HG03565 (cell line): ENCODE results near the gene RUVBL1.

Experiments used
- ATAC-seq: cut with Tn5 transposase; IDR thresholded peaks from one replicate; pipeline ENCODE4 v1.9.1; 2021; ENCODE audit warnings: mild to moderate bottlenecking, moderate library complexity; ENCODE audit not compliant: unreplicated experiment

The RUVBL1 gene

DNA sequence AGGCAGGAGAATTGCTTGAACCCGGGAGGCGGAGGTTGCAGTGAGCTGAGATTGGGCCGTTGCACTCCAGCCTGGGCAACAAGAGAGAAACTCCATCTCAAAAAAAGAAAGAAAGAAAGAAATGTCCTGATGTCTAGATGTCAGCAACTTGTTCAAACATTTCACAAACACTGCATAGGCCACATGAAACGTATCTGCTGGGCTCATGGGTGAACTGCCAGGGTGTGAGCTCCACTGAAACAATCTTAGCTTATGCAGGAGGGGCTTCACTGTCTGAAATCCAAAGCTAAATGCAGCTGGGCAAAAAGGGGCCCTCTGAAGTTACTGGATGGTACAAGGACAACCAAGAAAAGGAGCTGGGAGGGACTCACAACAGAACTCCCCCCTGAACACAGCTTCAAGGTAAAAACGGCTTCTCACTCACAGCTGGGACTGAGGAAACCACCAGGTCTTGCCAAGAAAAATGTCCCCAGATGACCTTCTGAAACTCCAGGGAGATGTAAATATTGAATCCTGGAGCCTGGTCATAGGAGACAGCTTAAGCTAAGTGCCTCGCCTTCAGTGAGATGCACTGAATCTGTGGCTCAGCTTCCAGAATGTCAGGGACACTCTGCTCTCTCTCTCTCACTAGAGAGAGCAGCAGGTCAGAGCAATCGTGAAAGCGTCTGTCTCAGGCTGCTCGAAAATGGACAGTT is 39.5 kb downstream of the RUVBL1 start:
- no peak for ATAC-seq

GRCh38 chr3:128083396-128083795 is 40.2 kb downstream of the RUVBL1 start:
- ATAC-seq: no peak

DNA sequence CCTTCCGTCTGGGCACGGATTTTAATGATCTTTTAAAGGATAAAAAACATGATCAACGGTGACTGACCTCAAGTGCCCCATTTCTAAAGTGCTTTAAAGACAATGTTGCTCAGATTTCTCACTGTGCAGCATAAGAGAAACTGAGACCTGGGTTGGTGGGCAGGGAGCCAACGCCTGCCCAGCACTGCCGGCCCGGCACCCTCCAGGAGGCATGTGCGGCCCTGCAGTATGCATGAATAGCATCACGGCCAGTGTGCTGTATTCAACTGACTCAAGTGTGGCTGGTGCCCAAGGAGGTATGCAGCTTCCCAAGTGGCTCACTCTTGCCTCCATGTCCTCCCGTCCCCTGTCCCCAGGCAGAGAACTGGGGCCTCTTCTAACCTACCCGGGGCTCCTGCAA is 41.1 kb downstream of the RUVBL1 start:
- no peak for ATAC-seq

DNA sequence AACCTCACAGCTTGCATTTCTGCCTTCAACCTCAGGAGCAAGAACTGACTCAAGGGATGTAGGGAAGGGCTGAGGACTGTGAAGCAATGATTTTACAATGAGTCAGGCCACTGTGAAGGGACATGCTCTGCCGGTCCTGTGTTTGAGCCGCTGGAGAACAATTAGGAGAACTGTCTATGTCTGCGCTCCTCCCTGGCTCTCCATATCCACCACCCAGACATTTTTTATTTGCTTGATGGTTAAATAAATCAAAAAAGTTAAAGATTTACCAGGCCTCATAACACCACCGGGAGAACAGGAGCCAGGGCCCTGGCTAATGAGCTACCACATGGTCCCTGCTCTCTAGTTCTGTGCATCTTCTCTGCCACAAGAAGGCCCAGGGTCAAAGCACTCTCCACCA is 41.8 kb downstream of the RUVBL1 start:
- ATAC-seq: no peak

GRCh38 chr3:128081226-128081625 is 42.4 kb downstream of the RUVBL1 start:
- ATAC-seq: no peak

DNA sequence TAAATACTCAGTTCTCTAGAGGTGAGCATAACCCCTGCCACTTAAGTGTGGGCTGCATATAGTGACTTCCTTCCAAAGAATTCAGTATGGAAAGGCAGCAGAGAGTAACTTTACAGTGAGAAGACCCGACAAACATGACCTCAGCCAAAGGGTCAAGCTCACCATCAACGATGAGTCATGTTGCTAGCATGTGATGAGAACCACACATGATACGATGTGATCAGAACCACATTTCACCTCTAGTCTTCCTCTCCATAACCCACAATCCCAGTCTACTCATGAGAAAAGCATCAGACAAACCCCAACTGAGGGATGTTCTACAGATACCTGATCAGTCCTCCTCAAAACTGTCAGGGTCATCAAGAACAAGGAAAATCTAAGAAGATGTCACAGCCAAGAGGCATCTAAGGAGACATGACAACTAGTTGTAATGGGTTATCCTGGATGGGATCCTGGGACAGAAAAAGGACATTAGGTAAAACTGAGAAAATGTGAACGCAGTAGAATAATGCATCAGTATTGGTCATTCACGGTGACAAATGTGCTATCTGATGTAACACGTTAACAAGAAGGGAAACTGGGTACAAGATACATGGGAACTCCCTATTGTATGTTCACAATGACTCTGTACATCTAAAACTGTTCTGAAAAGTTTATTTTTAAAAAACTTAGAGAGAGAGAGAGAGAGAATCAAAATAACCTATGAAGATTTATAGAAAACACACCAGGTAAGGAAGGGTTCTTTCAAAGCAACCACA is 43.1 kb downstream of the RUVBL1 start:
- no peak for ATAC-seq

GRCh38 chr3:128079823-128080222 is 43.8 kb downstream of the RUVBL1 start:
- ATAC-seq: no peak

DNA sequence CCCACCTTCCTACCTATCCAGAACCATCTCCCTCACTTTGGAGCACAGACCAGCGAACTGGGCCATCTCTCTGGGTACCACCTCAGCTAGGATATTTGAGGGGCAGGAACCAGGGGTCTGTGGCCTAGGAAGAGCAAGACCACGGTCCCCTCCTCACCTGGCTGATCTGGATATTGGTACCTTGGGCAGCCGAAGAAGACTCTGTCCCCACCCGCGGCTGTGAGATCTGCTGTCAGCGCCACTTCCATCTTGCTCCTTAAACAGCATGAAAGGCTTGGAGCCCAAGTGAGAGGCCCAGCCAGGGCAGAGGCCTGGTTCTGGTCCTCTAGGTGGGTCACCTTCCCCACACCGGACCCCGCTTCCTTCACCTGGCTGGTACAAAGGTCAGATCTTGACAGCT is 44.7 kb downstream of the RUVBL1 start:
- ATAC-seq: no peak

DNA sequence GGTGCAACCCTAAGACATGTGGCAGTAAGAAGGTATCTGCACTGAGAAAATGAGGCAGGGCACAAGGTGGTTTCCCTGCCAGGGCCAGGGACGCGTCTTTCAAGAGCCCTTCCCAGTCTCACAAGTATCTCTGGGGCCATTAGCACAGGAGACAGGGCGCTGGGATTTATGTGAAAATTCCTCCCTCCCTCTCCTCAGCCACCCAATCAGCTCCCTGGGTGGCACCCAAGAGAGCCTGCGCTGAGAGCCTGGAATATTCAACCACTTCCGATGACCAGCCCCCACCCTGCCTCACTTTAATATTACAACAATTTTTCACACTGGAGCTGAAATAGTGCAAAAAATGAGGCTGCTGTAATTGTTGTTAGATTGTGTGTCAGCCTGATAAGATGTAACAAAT is 45.3 kb downstream of the RUVBL1 start:
- no peak for ATAC-seq

DNA sequence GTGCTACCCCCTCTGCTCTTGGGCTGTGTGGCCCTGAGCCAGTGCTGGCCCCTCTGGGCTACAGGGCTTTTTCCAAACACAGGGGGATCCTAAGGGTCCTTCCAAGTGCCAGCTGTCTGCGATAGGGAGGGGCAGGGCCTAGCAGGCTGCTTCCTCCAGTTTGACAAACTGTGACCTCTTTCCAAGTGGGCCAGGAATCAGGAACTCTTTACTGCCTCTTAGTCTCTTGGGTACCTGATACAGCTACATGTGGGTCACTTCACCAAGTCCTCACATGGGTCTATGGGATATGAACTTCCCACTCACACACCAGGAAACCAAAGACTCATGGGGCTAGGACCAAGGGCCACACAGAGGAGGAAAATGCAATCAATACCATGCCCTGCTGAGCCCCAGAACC is 45.9 kb downstream of the RUVBL1 start:
- no peak for ATAC-seq

DNA sequence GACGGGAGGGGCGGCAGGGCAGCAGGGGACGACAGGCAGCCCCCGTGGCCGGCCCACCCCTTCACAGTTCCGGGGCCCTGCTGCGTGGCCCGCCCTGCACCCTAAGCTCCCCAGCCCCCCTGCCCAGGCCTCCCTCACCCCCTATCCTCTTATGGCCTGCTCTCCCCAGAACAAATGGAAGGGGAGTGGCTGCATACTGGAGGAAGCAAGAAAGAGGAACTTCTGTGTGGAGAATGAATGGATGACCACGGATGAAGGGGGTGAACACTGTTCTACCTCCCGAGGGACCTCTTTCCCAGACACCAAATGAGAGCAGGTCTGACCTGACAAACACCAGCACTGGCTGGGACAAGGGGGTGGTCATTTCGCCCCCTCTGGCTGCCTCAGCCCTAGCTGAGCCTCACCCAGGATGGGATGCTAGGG is 46.4 kb downstream of the RUVBL1 start:
- ATAC-seq: no peak

DNA sequence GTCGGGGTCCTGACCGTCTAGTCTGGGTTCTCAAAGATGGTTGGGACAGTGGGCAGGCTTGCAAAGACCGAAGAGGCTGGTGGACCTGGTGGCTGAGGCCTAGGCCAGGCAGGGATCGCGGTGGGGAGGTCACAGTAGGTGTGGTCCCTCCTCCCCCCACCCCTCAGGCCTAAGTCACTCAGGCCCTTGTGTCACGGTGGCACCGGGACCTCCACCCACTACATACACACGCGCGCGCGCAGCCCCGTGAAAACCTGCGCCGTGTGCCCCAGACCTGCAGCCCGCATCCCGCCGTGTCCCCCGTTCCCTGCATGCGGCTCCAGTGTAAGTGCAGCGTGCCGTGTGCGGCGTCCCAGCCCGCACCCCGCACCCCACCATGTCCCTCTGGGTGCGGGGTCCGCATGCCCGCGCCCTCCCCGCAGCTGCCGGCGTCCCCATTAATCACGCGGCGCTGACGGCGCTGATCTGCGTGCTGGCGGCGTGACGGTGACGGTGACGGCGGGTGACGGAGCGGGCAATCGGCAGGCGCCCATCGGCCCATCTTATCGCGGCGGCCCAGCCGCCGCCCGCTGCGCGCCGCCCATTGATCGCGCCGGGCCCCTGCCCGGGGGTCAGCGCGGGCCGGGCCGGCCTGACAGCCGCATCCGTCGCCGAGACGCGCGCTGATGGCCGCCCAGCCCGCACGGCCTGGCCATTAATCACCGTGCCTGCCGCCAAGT is 47.0 kb downstream of the RUVBL1 start:
- no peak for ATAC-seq

GRCh38 chr3:128075522-128076482 is 47.8 kb downstream of the RUVBL1 start:
- no peak for ATAC-seq

DNA sequence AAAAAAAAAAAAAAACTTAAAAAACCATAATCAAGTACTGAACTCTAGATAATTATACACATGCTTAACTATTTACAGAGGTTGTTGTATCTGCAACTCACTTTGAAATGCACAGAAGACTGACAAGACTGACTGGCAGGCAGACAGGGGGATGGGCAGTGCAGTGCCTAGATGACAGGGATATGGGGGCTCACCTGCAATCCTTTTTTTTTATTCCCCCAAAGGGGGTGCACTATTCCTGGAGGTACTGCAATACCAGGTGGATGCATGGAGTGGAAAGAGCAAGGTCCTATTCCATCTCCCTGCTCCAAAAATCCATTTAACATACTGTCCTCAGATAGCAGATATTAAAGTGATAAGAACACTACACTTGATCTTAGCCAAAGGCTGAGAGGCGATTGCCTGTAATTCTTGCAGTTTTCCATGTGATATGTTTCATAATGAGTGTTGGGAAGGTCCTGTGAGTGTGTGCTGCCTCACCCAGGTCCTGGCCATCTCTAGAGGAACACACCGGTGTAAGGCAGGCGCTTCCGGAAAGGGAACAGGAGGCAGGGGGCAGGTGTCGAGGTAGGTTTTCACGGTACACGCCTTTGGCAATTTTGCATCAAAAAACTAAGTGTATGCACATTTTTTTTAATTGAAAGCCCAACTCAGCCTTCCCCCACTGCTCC is 48.6 kb downstream of the RUVBL1 start:
- no peak for ATAC-seq

- ATAC-seq: no peak
These were observed 49.8 kb downstream of the RUVBL1 start for GRCh38 chr3:128073807-128074206.

DNA sequence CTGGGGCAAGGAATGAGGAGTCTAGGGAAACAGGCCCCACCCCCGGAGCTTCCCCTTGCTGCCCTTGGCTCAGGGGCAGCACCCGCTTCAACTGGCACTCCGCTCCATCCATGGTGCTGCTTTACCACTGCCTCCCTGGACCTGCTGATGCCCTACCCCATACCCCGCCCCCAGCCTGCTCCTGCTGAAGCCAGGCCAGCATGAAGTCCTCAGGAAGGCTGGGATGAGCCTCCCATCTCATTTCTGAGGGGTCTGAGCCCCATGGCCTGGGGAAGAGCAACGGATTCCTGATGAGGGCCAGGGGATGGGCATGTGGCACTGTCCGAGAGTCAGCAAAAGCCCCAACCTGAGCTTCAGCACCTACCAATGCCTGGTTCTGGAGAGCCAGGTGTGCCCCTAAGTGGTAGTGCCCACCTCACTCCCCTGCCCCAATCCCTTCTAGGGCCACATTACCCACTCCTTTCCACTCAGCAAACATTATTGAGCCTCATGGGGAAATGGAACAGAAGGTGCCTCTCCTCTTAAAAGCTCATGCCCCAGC is 50.4 kb downstream of the RUVBL1 start:
- ATAC-seq: no peak

DNA sequence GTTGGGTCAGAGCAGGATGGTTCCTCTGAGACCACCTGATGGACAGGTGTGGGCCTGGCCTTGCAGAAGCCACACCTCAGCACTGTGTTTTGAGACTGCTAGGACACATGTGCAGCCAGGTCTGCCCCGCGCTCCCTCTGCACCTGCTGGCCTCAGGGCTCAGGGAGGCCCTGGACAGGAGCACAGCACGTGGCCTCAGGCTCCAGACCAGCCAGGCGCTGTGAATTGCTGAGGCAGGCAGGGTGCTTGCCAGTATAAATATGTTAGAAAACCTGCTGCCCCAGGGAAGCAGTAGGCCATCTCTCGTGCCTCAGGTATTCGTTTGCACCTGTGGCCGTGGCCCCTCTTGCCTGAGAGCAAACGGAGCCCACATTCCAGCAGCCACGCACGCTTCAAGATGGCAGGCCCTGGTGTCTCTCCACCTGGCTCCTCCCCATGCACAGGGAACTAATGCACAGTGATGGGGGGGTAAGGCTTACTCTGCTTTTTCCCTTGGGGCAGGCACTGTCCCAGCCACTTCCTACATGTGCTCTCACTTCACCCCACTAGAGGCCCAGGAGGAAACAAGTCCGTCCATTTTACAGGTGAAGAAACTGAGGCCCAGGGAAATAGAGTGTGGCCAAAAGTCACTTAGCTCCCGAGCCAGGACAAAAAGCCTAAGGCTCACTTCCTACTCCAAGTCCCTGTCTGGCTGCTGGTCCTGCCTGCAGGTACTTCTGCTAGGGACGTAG is 51.0 kb downstream of the RUVBL1 start:
- no peak for ATAC-seq

GRCh38 chr3:128071771-128072453 is 51.7 kb downstream of the RUVBL1 start:
- no peak for ATAC-seq
